Hepatic stellate cell (primary cell): ENCODE data around the gene MRPS11.
"Not testable (repeated sequence)": the region's sequence is repeated elsewhere in the genome, so short reads cannot be mapped to it uniquely, and the experiment has no call there.

Experiments used
- DNase-seq: peaks from one replicate; pipeline ENCODE4 v3.0.0; 2011; ENCODE audit warnings: low spot score

Gene MRPS11

DNA sequence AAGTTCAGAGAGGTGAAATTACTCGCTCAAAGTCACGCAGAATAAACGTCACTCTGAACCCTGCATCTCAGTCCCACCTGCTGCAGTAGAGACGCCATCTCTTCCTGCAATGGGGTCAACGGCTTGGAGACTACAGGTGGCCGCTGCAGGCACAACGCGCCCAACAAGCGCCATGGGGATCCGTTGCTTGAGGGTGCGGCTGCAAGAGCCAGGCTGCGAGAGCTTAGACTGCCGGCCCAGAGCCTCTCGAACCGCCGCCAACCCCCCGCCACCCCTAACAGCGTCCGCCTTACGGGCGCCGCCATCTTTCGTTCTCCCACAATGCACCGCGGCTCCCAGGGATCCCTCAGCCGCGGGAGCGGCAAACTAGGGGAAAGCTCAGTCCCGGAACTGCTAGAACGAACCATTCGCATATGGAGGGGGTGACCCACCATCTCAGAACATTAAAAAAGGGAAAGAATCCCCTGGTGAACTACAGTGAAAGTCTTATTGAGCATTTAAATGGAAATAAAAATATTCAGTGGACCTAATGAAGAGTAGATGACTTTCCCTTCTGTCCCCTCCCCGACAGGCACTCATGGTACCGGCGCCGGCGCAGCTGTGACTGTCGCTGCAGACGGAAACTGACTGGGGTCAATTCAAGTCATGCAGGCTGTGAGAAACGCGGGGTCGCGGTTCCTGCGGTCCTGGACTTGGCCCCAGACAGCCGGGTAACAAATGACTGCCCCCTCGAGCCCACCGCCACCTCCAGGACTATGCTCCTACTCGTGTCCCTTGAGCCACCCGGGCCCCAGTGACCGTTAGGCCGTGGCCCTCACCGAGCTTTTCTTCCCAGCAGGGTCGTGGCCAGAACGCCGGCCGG lies at the start of gene MRPS11, which contains the start of gene MRPL46:
Gene MRPS11 (plus strand): TSS at position 636 of the 862 bp plus-strand sequence. CDS start 10 bp downstream, at position 646.
Gene MRPL46 (minus strand): TSS at position 316 of the 862 bp plus-strand sequence. CDS start 11 bp downstream, at position 305.
- DNase-seq: peak; percentile 88

DNA sequence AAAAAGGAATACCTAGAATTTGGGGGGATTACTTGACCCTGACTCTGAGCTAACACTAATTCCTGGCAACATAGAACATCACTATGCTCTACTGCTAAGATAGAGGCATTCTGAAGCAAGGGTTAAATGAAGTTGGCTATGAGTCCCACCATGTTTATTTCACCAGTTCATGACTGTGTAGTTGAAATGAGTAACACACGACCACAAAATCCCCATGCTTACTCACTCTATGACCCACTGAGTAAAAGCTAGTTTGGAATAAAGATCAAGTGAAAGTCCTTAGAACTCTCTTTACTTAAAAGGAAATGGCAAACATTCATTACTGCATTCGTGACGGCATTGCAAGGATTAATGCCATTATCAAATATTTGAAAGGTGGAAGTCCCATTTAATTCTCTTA lies 47.7 kb upstream of the MRPS11 start:
- no peak for DNase-seq

DNA sequence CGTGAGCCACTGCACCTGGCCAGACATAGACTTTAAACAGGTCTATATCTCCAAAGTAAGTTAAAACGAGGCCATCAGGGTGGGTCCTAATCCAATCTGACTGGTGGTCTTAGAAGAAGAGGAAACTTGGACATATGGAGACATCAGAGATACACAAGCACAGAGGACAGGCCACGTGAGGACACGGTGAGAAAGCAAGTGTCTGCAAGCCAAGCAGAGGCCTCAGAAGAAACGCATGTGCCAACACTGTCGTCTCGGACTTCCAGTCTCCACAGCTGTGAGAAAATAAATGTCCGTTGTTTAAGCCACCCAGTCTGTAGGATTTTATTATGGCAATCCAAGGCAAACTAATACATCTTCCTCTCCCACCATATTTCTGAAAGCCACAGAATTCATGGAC lies 44.2 kb upstream of the MRPS11 start:
- no peak for DNase-seq

DNA sequence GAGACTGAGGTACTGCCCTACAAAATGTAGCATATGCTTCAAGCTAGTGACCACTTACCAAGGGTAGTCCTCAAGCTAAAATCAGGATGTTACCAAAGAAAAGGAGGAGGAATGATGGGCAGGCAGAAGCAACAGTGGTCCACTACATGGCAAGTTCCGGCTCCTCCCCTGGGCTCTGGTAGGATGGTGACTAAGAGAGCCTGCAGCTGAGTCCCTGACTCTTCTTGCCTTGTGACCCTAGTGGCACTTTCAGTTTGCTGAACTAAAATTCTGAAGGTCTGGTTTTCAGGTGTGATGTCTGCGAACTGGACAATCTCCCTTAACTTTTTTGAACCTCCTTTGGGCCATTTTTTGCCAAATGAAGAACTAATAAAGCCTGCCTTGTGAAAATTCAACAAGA lies 41.2 kb upstream of the MRPS11 start:
- no peak for DNase-seq

DNA sequence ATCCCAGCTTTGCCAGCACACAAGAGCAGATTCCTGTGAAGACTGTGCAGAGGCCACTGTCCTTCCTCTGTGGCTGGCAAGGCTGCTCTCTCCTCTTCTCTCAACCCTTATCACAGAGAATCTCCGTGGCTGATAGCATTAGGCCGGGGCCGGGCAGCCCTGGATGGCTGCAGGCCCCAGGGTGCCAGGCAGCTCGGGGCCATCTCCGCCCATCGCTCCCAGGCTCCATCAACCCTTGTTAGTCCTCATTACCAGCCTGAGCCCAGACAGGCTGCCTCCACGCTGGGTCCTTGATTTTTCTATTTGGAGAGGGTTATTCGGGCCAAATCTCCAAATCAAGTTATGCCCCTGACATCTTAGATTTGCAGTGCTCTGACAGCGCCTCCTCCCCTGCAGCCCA lies 39.5 kb upstream of the MRPS11 start:
- DNase-seq: no peak

DNA sequence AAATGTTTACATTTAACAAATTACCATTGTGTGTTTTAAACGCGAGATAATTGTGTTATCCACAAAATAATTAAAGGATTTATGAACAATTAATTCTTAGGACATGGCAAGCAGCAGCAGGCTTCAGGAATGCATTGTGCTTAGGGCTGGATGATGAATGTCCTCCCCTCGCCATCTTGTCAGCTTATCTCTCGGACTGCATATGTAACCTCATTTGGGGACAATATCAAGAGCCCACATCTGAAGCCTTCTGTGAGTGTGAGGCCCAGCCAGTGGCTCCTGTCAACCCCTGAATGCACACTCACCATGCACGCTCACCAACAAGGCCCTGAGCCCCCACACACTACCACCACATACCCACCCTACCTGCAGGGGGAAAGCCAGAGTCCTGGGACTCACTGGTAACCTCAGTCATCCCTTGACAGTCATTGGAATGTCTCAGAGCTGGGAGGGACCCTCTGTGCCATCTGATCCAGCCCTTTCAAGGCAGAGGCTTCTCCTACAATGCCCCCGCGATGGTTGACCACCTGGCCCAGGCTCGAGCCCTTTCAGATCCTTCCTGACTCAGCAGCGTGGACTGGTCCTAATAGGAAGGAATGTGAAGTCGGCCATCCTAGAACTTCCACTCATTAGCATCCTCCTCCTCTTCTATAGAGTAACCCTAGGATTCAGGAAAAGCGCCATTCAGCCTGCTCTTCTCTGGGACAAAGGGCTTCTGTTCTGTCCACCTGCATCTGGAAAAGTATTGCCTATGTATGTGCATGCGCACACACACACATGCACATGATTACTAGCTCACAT lies 38.5 kb upstream of the MRPS11 start:
- no peak for DNase-seq

DNA sequence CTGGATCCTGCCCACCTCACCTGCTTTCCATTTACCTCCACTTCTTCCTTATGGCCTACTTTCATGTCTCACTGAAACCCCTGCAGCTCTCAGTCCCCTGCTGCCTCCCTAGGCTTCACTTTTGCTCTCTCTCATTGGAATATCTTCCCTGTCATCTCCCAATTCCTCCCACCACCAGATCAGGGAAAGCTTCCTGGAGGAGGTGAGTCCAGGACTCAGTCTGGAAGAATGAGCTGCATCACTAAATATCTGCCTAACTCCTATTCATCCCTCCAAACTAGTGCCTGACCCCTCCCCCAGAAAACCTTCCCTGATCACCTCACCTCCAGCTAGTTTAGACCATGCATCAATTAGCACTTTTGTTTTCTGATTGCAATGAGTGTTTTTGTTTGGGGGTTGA lies 37.5 kb upstream of the MRPS11 start:
- no peak for DNase-seq

DNA sequence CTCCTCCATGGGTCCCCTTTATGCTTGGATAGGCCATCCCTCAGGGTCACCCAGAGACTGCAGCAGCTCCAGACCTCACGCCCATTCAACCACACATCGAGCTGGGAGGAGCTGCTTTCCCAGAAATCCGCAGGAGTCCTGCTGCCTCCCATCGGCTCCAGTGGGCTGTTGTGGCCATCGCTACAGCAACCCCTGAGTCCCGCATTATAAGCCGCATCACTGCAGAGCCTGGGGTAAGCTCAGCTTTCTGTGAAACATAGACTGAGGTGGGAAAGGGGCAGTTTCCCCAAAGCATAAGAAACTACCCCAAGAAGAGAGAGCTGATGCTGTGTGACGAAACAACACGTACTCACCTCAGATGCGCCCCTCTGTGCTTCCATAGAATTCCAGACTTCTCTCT lies 36.1 kb upstream of the MRPS11 start:
- no peak for DNase-seq

DNA sequence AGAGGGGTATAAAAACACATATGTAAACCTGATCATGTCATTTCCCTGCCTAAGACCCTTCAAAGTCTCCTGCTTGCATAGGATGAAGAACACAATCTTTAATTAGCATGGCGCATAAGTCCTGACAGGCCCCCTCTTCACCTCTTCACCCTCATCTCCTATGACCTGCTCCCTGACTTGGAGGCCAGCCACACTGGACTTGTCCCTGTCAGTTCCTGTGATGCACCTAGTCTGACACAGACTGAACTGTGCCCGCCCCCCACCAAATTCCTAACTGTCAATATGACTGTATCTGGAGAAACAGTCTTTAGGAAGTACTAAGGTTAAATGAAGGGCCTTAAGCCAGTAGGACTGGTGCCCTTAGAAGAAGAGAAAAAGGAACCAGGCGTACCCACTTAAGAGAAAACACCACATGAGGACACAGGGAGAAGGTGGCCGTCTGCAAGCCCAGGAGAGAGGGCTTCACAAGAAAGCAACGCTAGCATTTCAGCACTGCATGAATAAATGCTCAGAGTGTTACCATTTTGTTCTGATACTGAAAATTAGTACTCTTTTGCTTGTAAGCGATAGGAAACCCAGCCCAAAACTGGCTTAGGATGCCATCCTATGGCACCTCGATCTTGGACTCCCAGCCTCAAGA lies 34.3 kb upstream of the MRPS11 start:
- DNase-seq: no peak

DNA sequence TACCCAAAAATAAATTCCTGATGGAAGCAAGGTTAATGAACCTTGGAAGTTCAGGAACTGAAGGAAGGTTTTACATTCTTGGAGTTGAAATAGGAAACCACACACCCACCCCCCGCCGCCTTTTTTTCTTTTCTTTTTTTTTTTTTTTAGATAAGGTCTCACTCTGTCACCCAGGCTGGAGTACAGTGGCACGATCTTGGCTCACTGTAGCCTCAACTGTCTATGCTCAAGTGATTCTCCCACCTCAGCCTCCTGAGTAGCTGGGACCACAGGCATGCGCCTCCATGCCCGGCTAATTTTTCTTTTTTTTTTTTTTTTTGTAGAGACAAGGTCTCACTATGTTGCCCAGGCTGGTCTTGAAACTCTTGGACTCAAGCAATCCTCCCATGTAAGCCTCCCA lies 33.4 kb upstream of the MRPS11 start:
- DNase-seq: not testable (repeated sequence)

DNA sequence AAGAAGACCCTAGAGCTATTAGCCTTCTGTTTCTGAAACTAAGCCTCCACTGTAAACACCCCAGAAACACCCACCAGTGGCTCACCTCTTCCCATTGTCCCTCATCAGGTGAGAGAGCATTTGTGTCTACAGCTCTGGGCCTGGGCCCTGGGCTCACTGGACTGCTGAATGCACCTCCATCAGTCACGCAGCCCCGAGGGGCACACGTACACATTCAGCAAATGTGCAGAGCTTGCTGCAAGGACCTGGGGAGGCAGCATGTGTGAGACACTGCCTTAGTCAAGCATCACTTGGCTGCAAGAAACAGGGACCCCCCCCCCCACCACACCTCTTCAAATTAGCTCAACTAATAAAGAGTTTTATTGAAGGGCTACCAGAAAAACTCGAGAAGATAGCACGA lies 29.3 kb upstream of the MRPS11 start:
- no peak for DNase-seq

DNA sequence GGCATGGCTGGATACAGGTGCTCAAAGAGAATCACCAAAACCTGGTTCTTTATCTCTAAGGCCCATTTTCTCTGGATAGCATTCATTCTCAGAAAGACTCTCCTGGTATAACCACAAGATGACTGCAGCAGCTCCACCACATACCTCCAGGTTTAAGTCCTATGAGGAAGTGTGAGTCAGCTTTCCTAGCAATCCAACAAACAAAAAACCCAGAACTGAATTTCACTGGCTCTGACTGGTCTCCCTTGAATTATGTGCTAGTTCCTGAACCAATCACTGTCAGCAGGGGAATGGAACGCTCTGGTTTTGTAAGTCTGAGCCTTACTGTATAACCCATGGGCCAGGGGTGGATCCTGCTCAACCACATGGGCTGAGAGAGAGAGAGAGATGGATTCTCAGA lies 27.5 kb upstream of the MRPS11 start:
- DNase-seq: peak; percentile 22

DNA sequence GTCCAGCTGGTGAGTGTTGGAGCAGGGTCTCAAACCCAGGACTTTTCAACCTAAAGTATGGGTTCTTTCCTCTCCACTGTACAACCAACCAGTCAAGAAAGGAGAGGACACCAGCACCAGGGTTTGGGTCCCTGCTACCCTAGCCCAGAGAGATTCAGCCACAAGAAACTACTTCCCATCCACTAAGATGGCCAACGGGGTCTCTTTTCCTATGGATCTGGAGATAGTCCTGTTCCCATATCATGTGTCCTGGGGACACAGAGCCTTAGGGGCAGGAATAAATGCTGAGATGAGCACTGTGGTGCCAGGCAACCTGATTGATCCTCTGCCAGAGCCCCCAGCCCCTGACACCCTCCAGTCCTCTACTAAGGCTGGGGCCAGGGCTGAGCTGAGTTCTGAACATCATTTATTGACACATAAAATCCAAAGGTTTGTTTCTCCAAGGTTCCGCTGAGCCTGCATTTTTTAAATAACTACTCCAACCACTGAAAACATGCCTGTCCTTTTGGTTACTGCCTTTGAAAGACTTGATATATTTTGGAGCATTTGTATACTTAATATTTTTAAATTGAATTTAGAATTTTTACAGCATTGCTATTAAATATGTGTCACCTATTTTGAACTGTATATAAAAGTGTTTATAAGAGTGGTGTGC lies 26.3 kb upstream of the MRPS11 start:
- DNase-seq: no peak

DNA sequence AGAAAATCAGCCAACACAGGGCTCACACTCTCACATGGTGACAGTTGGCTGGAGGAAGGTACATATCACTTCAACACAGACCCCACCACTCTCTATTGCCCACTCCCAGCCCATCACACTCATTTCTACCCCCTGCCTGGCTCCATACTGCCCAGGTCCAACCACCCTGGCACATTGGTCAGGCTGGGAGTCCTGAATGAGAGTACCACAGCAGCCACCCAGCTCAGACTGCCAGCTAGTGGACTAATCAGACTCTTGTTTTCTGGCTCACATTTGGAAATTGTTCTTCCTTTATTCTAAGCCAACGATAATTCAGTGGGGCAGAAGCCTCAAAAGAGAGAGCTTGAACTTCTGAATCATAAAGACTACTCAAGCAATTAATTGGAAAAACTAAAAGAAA lies 20.3 kb upstream of the MRPS11 start:
- no peak for DNase-seq

DNA sequence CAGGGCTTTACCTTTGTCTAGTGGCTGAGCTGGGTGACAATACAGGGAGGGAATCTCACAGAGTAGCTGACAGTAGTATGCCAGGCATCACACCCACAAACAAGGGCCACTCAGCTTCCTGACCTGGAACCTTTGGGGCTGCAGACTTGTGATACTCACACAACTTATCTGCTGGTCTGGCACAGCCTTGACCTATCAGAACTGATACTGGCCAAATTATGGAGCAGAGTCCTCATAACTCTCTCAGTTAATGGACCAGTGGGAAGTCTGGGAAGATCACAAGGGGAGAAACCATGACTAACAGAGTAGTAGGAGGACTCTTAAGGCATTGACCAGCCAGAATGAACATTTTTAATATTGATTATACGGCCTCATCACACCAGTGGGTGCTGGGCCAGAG lies 19.8 kb upstream of the MRPS11 start:
- DNase-seq: no peak

DNA sequence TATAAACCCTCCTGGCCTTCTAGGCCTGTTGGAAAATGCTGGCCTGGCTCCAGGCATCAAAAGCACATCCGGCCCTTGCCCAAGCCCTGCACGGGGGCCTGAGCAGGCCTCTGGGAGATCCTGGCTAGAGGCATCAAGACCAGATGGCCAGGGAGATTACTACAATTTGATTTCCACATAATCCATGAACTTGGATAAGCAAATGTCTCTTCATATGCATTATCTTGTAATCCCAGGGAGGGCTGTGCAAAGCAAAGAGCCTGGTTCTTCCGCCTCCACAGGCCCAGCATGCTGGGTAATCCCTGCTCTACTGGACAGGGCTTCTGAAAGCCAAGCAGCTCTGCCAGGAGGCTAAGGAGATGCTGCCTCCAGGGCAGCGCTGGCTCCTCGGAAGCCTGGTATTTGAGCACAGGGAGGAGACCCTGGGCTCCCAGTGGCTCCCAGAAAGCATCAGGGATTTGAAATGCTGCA lies 18.5 kb upstream of the MRPS11 start:
- no peak for DNase-seq

DNA sequence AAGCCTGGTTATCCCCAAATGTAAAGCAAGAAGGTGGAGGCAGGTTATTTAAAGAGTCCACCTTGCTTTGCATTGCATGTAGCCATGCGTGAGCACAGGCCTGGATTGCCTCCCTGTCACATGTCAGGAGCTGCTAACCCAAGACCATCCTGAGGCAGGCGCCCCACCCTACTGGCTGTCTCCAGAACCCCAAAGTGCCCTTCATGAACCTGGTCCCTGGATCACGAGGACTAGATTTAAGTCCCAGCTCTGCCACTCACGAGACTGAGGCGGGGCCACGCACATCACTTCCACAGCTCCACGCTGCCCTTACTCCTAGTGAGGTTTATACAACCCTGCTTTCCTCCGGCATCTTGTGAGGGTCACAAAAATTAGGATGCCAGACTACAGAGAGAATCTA lies 17.9 kb upstream of the MRPS11 start:
- DNase-seq: no peak

DNA sequence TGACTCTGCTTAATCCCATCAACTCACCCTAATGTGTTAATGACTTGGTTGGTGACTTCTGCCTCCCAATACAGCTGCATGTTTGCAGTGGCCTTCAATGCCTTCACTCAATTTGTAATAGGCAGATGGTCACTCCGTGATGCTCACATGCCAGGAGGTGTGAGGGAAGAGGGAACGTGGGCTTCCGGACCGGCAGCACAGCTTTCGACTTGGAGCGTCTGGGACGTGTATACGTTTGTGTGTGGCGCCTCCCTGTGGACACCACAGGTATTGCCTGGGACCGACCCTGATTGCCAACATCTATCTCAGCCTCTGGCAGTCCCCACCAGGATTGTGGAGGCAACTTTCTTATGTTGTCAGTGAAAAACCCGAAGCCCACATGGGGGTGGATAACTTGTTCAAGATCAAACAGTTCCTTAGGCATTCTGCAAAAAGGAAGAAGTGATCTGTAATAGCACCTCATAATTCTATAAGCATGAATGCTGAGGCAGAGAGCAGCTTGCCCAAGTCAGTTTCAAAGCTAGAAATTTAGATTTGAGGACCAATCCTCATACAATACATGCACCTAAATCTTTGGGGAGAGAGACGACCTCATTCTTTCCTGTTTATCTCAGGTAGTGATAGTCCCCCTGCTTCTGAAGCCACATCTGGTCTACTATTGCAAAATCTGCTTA lies 17.2 kb upstream of the MRPS11 start:
- DNase-seq: peak; percentile 69

DNA sequence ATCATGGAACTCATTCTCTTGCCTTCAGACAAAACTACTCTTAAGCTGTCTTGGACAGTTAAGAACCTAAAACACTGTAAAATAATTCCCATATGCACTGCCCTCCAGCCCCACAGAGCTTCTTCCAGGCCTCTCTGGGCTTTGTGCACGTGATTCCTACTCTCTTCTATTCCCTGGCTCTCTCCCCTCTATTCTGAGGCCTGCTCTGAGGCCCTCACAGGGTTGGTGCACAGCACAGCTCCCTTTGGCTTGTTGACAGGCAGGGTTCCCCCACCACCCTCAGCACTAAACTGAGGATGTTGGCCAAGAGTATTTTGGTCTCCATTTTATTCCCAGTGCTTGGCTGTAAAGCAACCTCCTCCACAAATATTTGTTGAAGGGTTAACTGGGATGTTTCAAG lies 13.9 kb upstream of the MRPS11 start:
- no peak for DNase-seq

DNA sequence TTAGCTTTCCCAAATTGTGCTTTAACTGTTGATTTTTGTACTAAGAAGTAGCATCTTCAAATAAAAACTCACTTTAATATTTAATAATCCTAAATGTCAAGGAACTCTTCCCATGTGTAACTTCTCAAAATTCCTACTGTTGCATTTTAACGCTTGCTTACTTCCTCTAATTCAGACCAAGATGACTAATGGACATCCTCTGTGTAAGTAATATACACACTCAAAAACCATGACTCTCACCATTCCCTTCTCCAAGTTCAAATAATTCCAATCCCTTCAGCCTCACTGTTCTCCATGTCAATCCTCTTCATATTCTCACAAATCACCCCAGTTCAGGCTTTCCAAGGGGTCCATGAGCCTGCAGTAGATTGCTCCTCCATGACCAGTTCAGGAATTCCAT lies 13.3 kb upstream of the MRPS11 start:
- DNase-seq: no peak
